Measurements from ENCODE around the gene MESP2. TPM values are rescaled to one million over a fixed set of nuclear protein-coding genes. Genes with fewer than 3 reads are reported as not detected.
A peak's percentile ranks its signal among the peaks of the same experiment; 100 is the strongest.

Gene MESP2
- total and polyA plus RNA-seq, 9 of the 15 experiments (the other 6 are each of a cell fraction or from before 2014, with no cell fraction given), result 0.08 to 0.82 (median 0.37) TPM

- TF ChIP-seq MAX (CRISPR knock-in tag; IDR thresholded peaks at IDR 0.05) (no peak), CEBPZ (IDR thresholded peaks at IDR 0.05; ENCODE audit: borderline replicate concordance, low read depth, low read length) (no peak), HDAC1 (IDR thresholded peaks at IDR 0.05) (no peak), ZNF347 (CRISPR knock-in tag; IDR thresholded peaks at IDR 0.05; ENCODE audit: low read depth) (no peak), ZBTB7A (IDR thresholded peaks at IDR 0.05; ENCODE audit: borderline replicate concordance, control insufficient read depth, low read depth, low read length) (0 out of 2 replicates have a peak, but pooled peaks have one; percentile 13), NR3C1 (CRISPR knock-in tag; IDR thresholded peaks at IDR 0.05) (no peak), CBFA2T3 (IDR thresholded peaks at IDR 0.05) (no peak), SMAD4 (CRISPR knock-in tag; conservative IDR thresholded peaks at IDR 0.05) (no peak), RB1 (IDR thresholded peaks at IDR 0.05; ENCODE audit: low read depth) (no peak), ZBTB40 (IDR thresholded peaks at IDR 0.05) (0 out of 2 replicates have a peak, but pooled peaks have one; percentile 38), ZBTB40 (CRISPR knock-in tag; IDR thresholded peaks at IDR 0.05) (no peak), KAT8 (IDR thresholded peaks at IDR 0.05; ENCODE audit: low read depth) (no peak), SMAD2 (IDR thresholded peaks at IDR 0.05; ENCODE audit: low read depth, low read length) (no peak), SMARCA4 (IDR thresholded peaks at IDR 0.05) (no peak), RAD21 (CRISPR knock-in tag; conservative IDR thresholded peaks at IDR 0.05 in 1 of 2, IDR thresholded peaks at IDR 0.05 in 1 of 2) (no peak), ZNF780A (CRISPR knock-in tag; IDR thresholded peaks at IDR 0.05) (no peak)
Measured at GRCh38 chr15:89802231-89802928, 26.2 kb downstream of the MESP2 start (continued).
